Measurements from ENCODE around the gene PIAS4. TPM values are rescaled to one million over a fixed set of nuclear protein-coding genes. Genes with fewer than 3 reads are reported as not detected.

PIAS4 gene
- total RNA-seq, 1 experiment from 2014 or later: 45.9 TPM

- peak; percentile 55; the same call in 1 of the 2 replicates for TF ChIP-seq IRF1 (CRISPR knock-in tag; IDR thresholded peaks at IDR 0.05)
- 0 out of 2 replicates have a peak, but pooled peaks have one; percentile 17 for TF ChIP-seq PRDM15 (CRISPR knock-in tag; IDR thresholded peaks at IDR 0.05)
- no peak for TF ChIP-seq CREM (CRISPR knock-in tag; IDR thresholded peaks at IDR 0.05)
- TF ChIP-seq ZNF416 (CRISPR knock-in tag; IDR thresholded peaks at IDR 0.05): peak; percentile 89
- peak; percentile 32; the same call in 1 of the 2 replicates for TF ChIP-seq NFATC4 (CRISPR knock-in tag; IDR thresholded peaks at IDR 0.05)
- Mint-ChIP-seq H3K4me3 (no peak overlapping the region), H3K27me3 (ENCODE audit: low read depth) (no peaks in the 10 kb centered on the region), H3K36me3 (peaks cover 60% of the 10 kb centered on the region), H3K27ac (no peak overlapping the region), H3K4me1 (peaks cover 3% of the 10 kb centered on the region; the same call in 1 of the 2 replicates), H3K9me3 (no peaks in the 10 kb centered on the region)
- ATAC-seq: no peak
- DNase-seq (ENCODE audit: low spot score): no peak
- ChIA-PET CTCF (no interaction called here), POLR2A (interaction anchor here (1.1 kb wide), 1 partner anchor 9 kb away, joined by 4 read pairs; the partner anchor contains the start of gene EEF2)
These were observed 30.9 kb upstream of the PIAS4 start for GRCh38 chr19:3976495-3977241.

GRCh38 chr19:3977242-3978143 lies 30.0 kb upstream of the PIAS4 start:
- Mint-ChIP-seq H3K4me1 (peaks cover 4% of the 10 kb centered on the region), H3K9me3 (no peaks in the 10 kb centered on the region), H3K4me3 (no peak overlapping the region), H3K27ac (peak overlapping the region; percentile 85), H3K27me3 (ENCODE audit: low read depth) (no peaks in the 10 kb centered on the region), H3K36me3 (peaks cover 68% of the 10 kb centered on the region)
- ATAC-seq: peak; percentile 15
- DNase-seq (ENCODE audit: low spot score): no peak
- CTCF ChIA-PET: interaction anchor here (0.8 kb wide), 1 partner anchor 8 kb away, joined by 3 read pairs; no protein-coding TSS in a partner anchor
- TF ChIP-seq RELA (CRISPR knock-in tag; IDR thresholded peaks at IDR 0.05; ENCODE audit: borderline replicate concordance) (no peak), CTCF (IDR thresholded peaks at IDR 0.05) (0 out of 2 replicates have a peak, but pooled peaks have one; percentile 18), TCF7 (CRISPR knock-in tag; IDR thresholded peaks at IDR 0.05; ENCODE audit: low read depth) (peak; percentile 33; the same call in 1 of the 2 replicates)
- POLR2A ChIA-PET: interaction anchor here (1.1 to 8.7 kb wide), 2 partner anchors 7 to 8 kb away, joined by 4 to 142 read pairs; partner anchors contain the start of genes DAPK3 and EEF2

GRCh38 chr19:3978145-3978544 lies 29.4 kb upstream of the PIAS4 start:
- Mint-ChIP-seq H3K27ac (peak overlapping the region; percentile 85), H3K4me3 (no peak overlapping the region), H3K9me3 (no peaks in the 10 kb centered on the region), H3K4me1 (peaks cover 11% of the 10 kb centered on the region), H3K36me3 (peaks cover 75% of the 10 kb centered on the region), H3K27me3 (ENCODE audit: low read depth) (no peaks in the 10 kb centered on the region)
- no peak for DNase-seq (ENCODE audit: low spot score)
- no peak for ATAC-seq
- CTCF ChIA-PET: interaction anchor here (0.8 to 2.2 kb wide), 2 partner anchors 9 to 10 kb away, joined by 3 to 18 read pairs; no protein-coding TSS in a partner anchor
- POLR2A ChIA-PET: interaction anchor here (8.7 kb wide), 1 partner anchor 8 kb away, joined by 142 read pairs; the partner anchor contains the start of gene DAPK3
- TF ChIP-seq ZNF532 (CRISPR knock-in tag; IDR thresholded peaks at IDR 0.05; ENCODE audit: borderline replicate concordance): no peak
- TF ChIP-seq MAX (CRISPR knock-in tag; IDR thresholded peaks at IDR 0.05): no peak
- no peak for TF ChIP-seq PREB (CRISPR knock-in tag; IDR thresholded peaks at IDR 0.05; ENCODE audit: borderline replicate concordance)
- no peak for TF ChIP-seq USF1 (CRISPR knock-in tag; IDR thresholded peaks at IDR 0.05)

Data from WTC11 (cell line).